Spleen (tissue), 11 donors: ENCODE data around the gene CIRBP. TPM values are rescaled to one million over a fixed set of nuclear protein-coding genes. Genes with fewer than 3 reads are reported as not detected.

Experiments used
- DNase-seq: peaks from one replicate; pipeline ENCODE4 v3.0.0-alpha.2; 2020
- H3K27ac ChIP-seq, 8 donors: fragments of 200-600 bp; sonication (generic) in 7 of 8; 1 replicate in 4 of 8; 2 replicates in 4 of 8; pipeline versions ENCODE4 v1.5.0 to v1.8.0; 2016 to 2021; ENCODE audit warnings: inconsistent platforms in 4 of 8, mild to moderate bottlenecking in 4 of 8, moderate library complexity in 1 of 8
- H3K27me3 ChIP-seq, 7 donors: fragments of 200-600 bp; sonication (generic) in 6 of 7; replicated peaks in 1 of 7; 1 replicate in 4 of 7; 2 replicates in 3 of 7; pipeline versions ENCODE4 v1.5.0 to v1.8.0; 2016 to 2021; ENCODE audit warnings: inconsistent platforms in 3 of 7, mild to moderate bottlenecking in 1 of 7
- H3K36me3 ChIP-seq, 6 donors: fragments of 200-600 bp; sonication (generic) in 5 of 6; 1 replicate in 4 of 6; 2 replicates in 2 of 6; pipeline versions ENCODE4 v1.5.0 to v1.8.0; 2016 to 2021; ENCODE audit warnings: inconsistent platforms in 2 of 6
- H3K4me1 ChIP-seq, 6 donors: fragments of 200-600 bp; sonication (generic) in 5 of 6; 1 replicate in 3 of 6; 2 replicates in 3 of 6; pipeline versions ENCODE4 v1.5.0 to v1.8.0; 2016 to 2021; ENCODE audit warnings: inconsistent platforms in 3 of 6
- H3K4me3 ChIP-seq, 8 donors: fragments of 200-600 bp; sonication (generic) in 7 of 8; 1 replicate in 4 of 8; 2 replicates in 4 of 8; pipeline versions ENCODE4 v1.5.0 to v1.8.0; 2016 to 2021; ENCODE audit warnings: inconsistent platforms in 4 of 8, mild to moderate bottlenecking in 4 of 8, moderate library complexity in 2 of 8
- H3K9me3 ChIP-seq, 8 donors: fragments of 200-600 bp; sonication (generic) in 7 of 8; 1 replicate in 4 of 8; 2 replicates in 4 of 8; pipeline versions ENCODE4 v1.5.0 to v1.8.0; 2016 to 2021; ENCODE audit warnings: inconsistent platforms in 4 of 8
- POLR2A ChIP-seq, 3 donors: fragments of 450-650 bp; IDR thresholded peaks; one replicate each; pipeline ENCODE4 v1.5.1; 2017; ENCODE audit warnings: antibody characterized with exemption in 3 of 3, mild to moderate bottlenecking in 1 of 3
- POLR2AphosphoS5 ChIP-seq, 3 donors: sonication (generic); formaldehyde crosslinking; IDR thresholded peaks; one replicate each; pipeline ENCODE4 v1.5.1; 2017; ENCODE audit warnings: antibody characterized with exemption in 3 of 3
- WGBS, 5 donors: extraction: QIAGEN DNeasy Blood & Tissue Kit in 3 of 5; methylation state at CpG; one replicate each; pipeline versions ENCODE4 v1.1.5 to v1.1.7; 2013 to 2018; 5-methylcytosine and 5-hydroxymethylcytosine counted together
- intact Hi-C: fragments of 100-400 bp; cut with DNase I; formaldehyde crosslinking; loops from one replicate; pipeline ENCODE4 v1.15.0; 2023; ENCODE audit warnings: low total_unique reads
- polyA plus RNA-seq, 3 donors: library from polyadenylated mRNA; stranded (reverse); fragments of 200-250 nt; gene quantifications; one replicate each; pipeline ENCODE4 v1.2.1, GENCODE V29; 2013
- total RNA-seq, 7 donors: library from RNA; depleted of rRNA in 3 of 7; stranded (reverse); fragments of >200 nt in 3 of 7; fragmentation: NEBNext Ultra II Directional in 4 of 7; extraction: Animal tissue kit (Norgen Biotek cat#: 25700) in 4 of 7; gene quantifications; one replicate each; pipeline versions ENCODE4 v1.1.0 to v1.2.1, GENCODE V29; 2016 to 2021
- TF ChIP-seq, protein P1 (sequence below), 11 experiments: fragments of 200-600 bp in 7 of 11; fragments of 450-650 bp in 4 of 11; sonication (generic) in 4 of 11; IDR thresholded peaks in 8 of 11; conservative IDR thresholded peaks in 3 of 11; 1 replicate in 7 of 11; 2 replicates in 4 of 11; pipeline versions ENCODE4 v1.4.0 to v1.8.0; 2016 to 2021; ENCODE audit warnings: antibody characterized with exemption in 11 of 11, inconsistent platforms in 4 of 11, mild to moderate bottlenecking in 1 of 11
- donor health status: healthy with polysubstance abuse.
- donor health status: DM: no; HTN: no; CAD: no; lungs with moderate emphysema.
- donor health status: DM: no; HTN: no; CAD: no.
- donor health status: Bipolar disorder and iron deficiency.
- donor health status: healthy.
- donor health status: DM: no; HTN: no; CAD: no.
- donor health status: DM: yes; HTN: yes; CAD: no.

CIRBP gene
- total and polyA plus RNA-seq, 10 donors = 333 to 894 (median 516) TPM

DNA sequence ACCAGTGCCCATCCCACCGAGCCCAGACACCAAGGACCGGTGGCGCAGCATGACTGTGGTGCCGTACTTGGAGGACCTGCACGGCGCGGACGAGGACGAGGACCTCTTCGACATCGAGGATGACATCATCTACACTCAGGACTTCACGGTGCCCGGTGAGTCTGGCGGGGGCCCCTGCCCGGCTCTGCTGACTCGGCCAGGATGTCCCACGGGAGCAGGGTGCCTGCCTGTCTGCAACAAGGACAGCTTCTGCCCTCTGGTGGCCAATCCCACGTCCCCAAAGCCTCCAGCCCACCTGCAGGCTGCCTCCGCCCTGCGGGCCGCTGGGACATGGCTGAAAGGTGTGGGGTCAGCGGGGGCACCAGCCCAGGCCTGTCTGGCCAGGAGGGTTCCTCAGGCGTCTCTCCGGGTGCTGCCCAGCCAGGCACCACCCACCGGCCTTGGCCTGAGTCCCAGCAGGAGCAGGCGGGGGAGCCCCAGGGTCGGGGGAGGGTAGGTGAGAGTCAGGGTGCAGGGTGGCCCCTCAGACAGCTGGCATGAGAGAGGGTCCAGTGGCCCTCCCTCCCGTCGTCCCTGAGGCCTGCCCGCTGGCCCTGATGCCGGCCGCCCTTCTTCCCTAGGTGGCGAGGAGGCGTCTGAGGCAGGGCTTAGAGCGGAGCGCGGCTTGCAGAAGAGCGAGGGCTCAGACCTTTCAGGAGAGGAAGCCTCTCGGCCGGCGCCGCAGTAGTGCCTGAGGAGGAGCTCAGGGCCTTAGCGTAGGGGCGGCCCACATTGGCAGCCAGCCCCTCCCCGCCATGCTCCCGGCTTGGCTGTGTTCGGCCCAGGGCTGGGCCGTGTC, 45.9 kb upstream of the CIRBP start:
- Histone ChIP-seq H3K4me3 (no peak overlapping the region), H3K27ac (peak overlapping the region in 1 of 8 donors; percentile 33), H3K4me1 (peaks cover 8 to 52% (median 30%) of the 10 kb centered on the region in 6 donors), H3K27me3 (no peaks in the 10 kb centered on the region), H3K9me3 (no peaks in the 10 kb centered on the region), H3K36me3 (peaks cover 0 to 100% (median 80%) of the 10 kb centered on the region in 6 donors)
- 82 to 86% (median 83%) methylated on average over 42 to 48 of the region's 48 CpGs for WGBS, 5 donors
- peak in 1 of 3 donors; percentile 42 for TF ChIP-seq POLR2AphosphoS5 (IDR thresholded peaks at IDR 0.05)
- no peak for TF ChIP-seq POLR2A (IDR thresholded peaks at IDR 0.05)
- TF ChIP-seq, protein P1, sequence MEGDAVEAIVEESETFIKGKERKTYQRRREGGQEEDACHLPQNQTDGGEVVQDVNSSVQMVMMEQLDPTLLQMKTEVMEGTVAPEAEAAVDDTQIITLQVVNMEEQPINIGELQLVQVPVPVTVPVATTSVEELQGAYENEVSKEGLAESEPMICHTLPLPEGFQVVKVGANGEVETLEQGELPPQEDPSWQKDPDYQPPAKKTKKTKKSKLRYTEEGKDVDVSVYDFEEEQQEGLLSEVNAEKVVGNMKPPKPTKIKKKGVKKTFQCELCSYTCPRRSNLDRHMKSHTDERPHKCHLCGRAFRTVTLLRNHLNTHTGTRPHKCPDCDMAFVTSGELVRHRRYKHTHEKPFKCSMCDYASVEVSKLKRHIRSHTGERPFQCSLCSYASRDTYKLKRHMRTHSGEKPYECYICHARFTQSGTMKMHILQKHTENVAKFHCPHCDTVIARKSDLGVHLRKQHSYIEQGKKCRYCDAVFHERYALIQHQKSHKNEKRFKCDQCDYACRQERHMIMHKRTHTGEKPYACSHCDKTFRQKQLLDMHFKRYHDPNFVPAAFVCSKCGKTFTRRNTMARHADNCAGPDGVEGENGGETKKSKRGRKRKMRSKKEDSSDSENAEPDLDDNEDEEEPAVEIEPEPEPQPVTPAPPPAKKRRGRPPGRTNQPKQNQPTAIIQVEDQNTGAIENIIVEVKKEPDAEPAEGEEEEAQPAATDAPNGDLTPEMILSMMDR (IDR thresholded peaks at IDR 0.05 in 8 of 11, conservative IDR thresholded peaks at IDR 0.05 in 3 of 11) = peak in 6 of 11 experiments; percentile 30 to 60 (median 40)
- no peak for DNase-seq
- intact Hi-C loops = no loop called here

DNA sequence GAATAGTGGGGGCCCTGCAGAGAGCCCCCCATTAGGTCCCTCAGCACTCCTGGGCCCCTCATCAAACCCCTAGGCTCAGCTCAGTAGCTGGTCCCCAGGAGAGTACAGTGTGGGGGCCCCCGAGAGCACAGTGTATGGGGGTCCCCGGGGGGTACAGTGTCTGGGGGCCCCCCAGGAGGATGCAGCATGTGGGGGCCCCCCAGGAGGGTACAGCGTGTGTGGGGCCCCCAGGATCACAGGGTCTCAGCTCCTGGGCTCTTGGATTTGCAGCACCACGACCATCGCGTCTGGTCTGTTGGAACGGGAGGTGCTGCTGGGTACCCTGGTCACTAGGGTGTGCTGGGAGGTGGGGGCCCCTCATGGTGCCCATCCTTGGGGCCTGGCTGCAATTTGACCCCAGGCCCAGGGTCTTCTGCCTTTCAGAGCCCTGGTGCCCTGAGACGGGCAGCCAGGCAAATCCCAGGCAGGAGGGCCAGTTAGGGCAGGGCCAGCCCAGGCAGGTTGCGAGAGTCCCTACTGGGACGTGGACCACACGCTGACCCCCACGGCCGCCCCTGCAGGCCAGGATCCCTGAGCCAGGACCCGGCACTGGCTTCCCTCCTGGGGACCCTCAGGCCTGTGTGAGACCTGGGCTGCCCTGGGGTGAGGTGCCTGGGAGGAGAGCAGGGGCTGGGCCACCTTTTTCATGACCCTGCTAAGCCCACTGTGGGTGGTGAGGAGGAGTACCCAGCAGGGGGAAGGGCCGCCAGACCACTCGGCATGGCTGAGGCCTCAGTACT, 44.9 kb upstream of the CIRBP start:
- no peak overlapping the region for H3K4me3 ChIP-seq
- intact Hi-C loops = no loop called here
- WGBS, 5 donors = 93 to 97% (median 95%) methylated on average over 8 to 16 of the region's 16 CpGs
- H3K27me3 ChIP-seq = no peaks in the 10 kb centered on the region
- H3K9me3 ChIP-seq = no peaks in the 10 kb centered on the region
- TF ChIP-seq, protein P1 (IDR thresholded peaks at IDR 0.05 in 8 of 11, conservative IDR thresholded peaks at IDR 0.05 in 3 of 11) = no peak
- no peak for TF ChIP-seq POLR2A (IDR thresholded peaks at IDR 0.05)
- no peak for TF ChIP-seq POLR2AphosphoS5 (IDR thresholded peaks at IDR 0.05)
- H3K4me1 ChIP-seq = peaks cover 2 to 42% (median 22%) of the 10 kb centered on the region in 6 donors
- H3K27ac ChIP-seq = no peak overlapping the region
- DNase-seq = no peak
- peaks cover 0 to 95% (median 80%) of the 10 kb centered on the region in 6 donors for H3K36me3 ChIP-seq

DNA sequence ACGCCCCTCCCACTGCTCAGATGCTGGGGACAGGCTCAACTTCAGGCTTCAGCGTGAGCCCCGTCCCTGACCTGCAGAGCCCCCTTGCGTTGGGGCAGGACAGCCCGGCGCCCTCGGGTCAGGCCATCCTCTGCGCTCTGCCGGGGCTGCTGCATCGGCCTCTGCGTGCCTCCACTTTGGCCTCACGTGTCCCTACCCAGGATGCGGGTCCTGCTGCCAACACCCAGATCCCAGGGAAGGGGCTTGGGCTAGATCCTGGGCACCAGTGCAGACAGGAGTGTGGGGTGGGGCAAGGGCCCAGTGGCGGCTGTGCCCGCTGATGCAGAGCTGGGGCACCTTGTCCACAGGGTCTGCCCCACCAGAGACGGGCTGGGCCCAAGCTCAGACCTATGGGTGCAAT, 44.3 kb upstream of the CIRBP start:
- Histone ChIP-seq H3K27ac (no peak overlapping the region), H3K4me1 (peaks cover 2 to 39% (median 21%) of the 10 kb centered on the region in 6 donors), H3K36me3 (peaks cover 0 to 89% (median 79%) of the 10 kb centered on the region in 6 donors), H3K9me3 (no peaks in the 10 kb centered on the region), H3K4me3 (no peak overlapping the region), H3K27me3 (no peaks in the 10 kb centered on the region)
- WGBS, 5 donors = 83 to 96% (median 90%) methylated on average over 2 to 16 of the region's 16 CpGs
- no peak for DNase-seq
- intact Hi-C loops = no loop called here
- TF ChIP-seq POLR2A (IDR thresholded peaks at IDR 0.05) = no peak
- peak in 1 of 3 donors; percentile 15 for TF ChIP-seq POLR2AphosphoS5 (IDR thresholded peaks at IDR 0.05)

DNA sequence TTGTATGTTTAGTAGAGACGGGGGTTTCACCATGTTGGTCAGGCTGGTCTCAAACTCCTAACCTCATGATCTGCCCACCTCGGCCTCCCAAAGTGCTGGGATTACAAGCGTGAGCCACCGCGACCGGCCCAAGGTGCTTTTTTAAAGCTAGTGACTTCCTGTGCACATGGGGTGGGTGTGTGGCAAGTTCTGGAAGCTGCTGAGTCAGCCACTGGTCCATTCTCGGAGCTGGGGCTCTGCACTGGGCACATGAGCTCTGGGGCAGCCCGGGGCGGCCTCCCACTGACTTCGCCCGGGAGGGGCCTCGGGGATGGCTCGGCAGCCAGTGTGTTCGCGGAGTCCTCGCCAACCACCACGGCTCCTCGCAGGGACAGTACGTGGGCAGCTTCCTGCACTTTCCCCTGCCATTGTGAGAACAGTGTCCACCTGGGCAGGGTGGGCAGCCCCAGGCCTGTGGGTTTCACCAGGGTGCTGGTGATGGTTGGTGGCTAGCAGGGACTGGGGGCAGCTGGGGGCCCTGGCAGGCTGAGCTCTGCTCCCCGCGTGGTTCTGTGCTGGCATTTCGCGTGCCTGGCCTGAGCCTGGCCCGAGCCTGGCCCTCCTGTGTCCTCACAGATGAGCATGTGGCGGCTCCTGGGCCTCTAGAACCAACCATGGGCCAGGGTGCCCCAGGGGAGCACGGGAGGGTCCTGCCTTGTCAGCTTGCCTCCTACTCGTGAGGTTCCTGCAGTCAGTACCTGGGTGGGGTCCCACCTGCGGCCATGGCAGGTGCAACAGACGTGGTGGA, 43.5 kb upstream of the CIRBP start:
- TF ChIP-seq POLR2A (IDR thresholded peaks at IDR 0.05) = no peak
- no peak for TF ChIP-seq POLR2AphosphoS5 (IDR thresholded peaks at IDR 0.05)
- TF ChIP-seq, protein P1 (IDR thresholded peaks at IDR 0.05 in 8 of 11, conservative IDR thresholded peaks at IDR 0.05 in 3 of 11) = no peak
- H3K4me3 ChIP-seq = no peak overlapping the region
- no peak for DNase-seq
- H3K36me3 ChIP-seq = peaks cover 0 to 81% (median 73%) of the 10 kb centered on the region in 6 donors
- intact Hi-C loops = no loop called here
- WGBS, 5 donors = 68 to 88% (median 81%) methylated on average over 13 to 29 of the region's 29 CpGs
- H3K27me3 ChIP-seq = no peaks in the 10 kb centered on the region
- no peaks in the 10 kb centered on the region for H3K9me3 ChIP-seq
- H3K27ac ChIP-seq = no peak overlapping the region
- peaks cover 2 to 34% (median 21%) of the 10 kb centered on the region in 6 donors for H3K4me1 ChIP-seq
